Transverse colon (tissue), 4 donors: ENCODE results near the gene EIF2A.

Experiments
- CTCF ChIP-seq, 5 experiments: fragments of 200-600 bp in 3 of 5; fragments of 450-650 bp in 2 of 5; sonication (generic) in 3 of 5; IDR thresholded peaks; 1 replicate in 2 of 5; 2 replicates in 3 of 5; pipeline ENCODE4 v1.5.1; 2016 to 2017; ENCODE audit warnings: antibody characterized with exemption in 5 of 5, inconsistent platforms in 3 of 5, mild to moderate bottlenecking in 2 of 5, moderate library complexity in 1 of 5
- POLR2A ChIP-seq: fragments of 450-650 bp; IDR thresholded peaks from one replicate; pipeline ENCODE4 v1.6.1; 2016; ENCODE audit warnings: antibody characterized with exemption, mild to moderate bottlenecking, moderate library complexity
- POLR2AphosphoS5 ChIP-seq, 3 donors: sonication (generic); formaldehyde crosslinking; IDR thresholded peaks; one replicate each; pipeline ENCODE4 v1.6.1; 2016; ENCODE audit warnings: antibody characterized with exemption in 3 of 3

DNA sequence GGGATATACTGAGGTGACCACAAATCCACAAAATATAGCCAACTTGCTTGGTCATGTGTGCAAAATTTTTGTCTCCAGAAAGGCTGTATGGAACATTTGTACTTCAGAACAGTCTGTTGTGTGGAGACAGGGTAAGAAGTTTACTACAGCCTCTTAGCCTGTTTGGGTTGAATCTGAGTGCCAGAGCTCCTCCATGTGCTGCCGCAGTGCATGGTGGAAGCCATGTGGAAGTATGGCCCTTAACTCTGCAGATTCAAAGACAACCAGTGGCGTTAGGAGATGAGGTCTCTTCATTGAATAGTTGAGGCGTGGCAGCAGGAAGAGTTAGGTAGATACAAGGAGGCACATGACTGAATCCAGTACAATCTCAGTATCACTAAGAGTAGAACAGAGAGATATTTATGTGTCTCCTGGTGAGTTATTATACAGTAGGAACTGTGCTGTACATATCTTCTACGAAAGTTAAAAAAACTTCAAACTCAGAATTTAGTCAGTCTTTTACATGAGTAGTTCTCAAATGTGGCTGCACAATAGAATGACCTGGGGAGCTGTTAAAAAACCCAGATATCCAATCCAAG lies 9.4 kb downstream of the EIF2A start:
- TF ChIP-seq CTCF (IDR thresholded peaks at IDR 0.05) (no peak), POLR2A (no peak), POLR2AphosphoS5 (IDR thresholded peaks at IDR 0.05) (no peak)
